GM18526 (cell line): ENCODE results near the gene REELD1.

Source experiments
- POLR2A ChIP-seq: IDR thresholded peaks from 3 replicates; pipeline ENCODE4 v1.6.1; 2011; ENCODE audit not compliant: insufficient read length; ENCODE audit errors: extremely low read depth

REELD1 gene

DNA sequence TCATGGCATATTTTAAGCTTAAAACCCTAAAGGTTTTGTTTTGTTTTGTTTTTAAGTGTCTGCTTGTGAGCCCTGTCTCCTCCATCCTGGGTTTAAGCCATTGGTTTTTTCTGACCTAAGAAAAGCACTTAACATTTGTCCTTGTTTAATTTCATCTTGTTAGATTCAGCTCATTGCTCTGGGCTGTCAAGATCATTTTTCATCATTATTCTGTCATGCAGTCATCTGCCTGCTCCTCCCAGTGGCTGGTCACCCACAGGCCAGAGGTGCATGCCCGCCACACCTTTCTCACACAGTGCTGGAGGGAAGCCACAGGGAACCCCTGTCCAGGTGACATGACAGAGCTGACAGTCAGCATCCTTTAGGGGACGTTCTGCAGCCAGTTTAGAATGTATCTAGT, 11.7 kb upstream of the REELD1 start:
- no peak for TF ChIP-seq POLR2A

DNA sequence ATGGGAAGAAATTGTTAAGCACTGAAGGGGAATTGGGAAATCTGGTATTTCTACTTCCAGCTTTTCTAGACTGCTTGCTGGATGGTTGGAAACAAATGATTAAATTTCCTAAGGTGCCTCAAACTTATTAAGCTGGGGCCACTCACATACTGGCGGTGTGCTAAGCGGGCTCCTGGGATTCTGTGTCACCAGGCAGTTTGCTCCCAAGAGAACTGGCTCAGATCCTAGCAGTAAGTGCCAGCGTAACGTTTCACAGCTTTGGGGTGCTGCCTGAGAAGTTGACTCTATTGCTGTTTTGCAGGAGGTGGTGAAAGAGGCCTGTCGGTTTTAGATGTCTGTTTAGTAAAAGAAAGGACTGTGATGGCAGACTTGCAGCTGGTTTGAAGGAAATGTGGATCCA, 6.9 kb upstream of the REELD1 start:
- TF ChIP-seq POLR2A: no peak

DNA sequence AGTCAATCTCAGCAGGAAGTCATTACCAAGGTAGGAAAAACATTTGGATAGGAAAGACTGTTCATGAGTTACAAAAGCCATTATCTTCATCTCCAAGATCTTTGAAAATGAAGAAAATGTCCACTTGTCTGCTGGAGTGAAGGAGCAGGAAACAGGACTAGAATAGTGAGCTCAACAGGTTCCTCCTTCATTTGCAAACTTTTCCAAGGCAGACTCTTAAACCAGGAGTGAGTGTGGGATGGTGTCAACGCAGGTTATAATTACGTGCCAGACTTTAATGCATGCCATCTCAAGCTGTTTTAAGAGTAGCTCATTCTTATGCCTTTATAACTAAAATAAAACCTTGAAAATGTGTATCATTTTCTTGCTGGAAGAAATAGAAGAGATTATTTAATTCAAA, 3.4 kb upstream of the REELD1 start:
- TF ChIP-seq POLR2A: no peak

DNA sequence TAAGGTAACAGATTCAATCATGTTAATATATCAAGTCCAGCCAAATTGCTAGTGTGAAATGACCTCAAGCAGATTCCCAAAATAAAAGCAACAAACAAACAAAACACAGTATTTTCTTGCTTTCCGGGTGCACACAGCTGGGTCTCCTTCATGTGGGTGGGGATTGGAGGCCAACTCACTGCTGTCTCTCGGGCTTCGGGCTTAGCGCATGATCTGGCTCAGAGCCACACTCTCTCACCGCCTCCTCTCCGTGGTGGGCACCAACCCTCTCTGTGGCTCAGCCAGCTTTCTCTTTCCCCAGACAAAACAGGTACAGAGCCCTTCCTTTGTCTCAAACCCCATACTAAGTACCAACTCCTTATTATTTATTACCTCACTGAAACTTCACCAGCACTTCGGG, 2.9 kb upstream of the REELD1 start:
- TF ChIP-seq POLR2A: no peak

DNA sequence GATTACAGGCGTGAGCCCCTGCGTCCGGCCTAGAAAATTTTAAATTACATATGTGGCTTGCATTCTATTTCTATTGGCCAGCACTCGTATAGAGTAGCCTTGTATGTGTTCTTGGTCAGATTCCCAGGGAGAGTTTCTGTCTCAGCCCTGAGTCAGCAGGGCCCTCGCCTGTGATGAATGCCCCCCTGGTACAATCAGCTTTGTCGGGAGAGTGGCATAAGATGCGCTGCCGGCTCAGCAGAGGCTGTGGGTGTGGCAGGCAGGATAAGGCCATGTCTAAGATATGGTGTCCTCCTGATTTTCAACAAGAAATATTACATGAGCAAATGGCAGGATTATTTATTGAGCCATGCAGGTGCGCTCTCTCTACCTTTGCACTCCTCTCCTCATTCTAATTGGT, 1.6 kb upstream of the REELD1 start:
- TF ChIP-seq POLR2A: no peak

DNA sequence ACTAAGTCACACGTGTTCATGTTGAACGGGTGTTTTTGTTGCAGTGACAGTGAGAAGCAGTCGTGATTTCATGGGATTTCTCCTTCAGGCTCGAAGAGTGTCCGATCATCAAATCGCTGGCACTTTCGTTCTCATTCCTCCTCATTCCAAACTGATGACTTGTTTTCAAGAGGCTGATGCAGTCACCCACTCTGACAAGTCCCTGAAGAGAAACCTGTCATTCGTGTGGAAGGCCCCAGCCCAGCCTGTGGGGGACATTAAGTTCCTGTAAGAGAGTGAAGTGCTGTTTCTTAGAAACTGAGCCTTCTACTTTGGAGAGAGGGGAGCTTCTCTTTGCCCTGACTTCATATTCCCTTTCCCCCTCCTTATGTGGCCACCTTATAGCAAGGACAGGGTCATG, 8.0 kb downstream of the REELD1 start:
- TF ChIP-seq POLR2A: no peak

- TF ChIP-seq POLR2A: no peak
These were observed 10.1 kb downstream of the REELD1 start for GRCh38 chr4:146224326-146224966.

DNA sequence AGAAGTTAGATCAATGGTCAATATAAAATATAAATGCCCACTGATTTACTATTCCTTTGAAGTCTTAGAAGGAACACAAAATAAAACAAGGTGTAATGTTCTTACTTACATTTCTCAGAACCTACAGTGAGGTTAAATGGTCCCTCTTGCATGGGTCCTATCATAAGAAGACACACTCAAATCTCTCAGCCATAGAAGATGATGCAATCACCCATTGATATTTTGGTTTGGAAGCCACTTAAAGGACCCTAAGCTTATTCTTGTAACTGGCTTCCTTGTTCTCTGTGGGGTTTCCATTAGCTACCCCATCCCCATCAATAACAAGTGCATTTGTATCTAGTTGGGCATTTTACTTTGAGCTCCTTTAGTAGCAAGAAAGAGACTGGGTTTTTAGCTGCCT, 15.1 kb downstream of the REELD1 start:
- no peak for TF ChIP-seq POLR2A

- no peak for TF ChIP-seq POLR2A
These were observed 17.9 kb downstream of the REELD1 start for GRCh38 chr4:146232131-146232722.

DNA sequence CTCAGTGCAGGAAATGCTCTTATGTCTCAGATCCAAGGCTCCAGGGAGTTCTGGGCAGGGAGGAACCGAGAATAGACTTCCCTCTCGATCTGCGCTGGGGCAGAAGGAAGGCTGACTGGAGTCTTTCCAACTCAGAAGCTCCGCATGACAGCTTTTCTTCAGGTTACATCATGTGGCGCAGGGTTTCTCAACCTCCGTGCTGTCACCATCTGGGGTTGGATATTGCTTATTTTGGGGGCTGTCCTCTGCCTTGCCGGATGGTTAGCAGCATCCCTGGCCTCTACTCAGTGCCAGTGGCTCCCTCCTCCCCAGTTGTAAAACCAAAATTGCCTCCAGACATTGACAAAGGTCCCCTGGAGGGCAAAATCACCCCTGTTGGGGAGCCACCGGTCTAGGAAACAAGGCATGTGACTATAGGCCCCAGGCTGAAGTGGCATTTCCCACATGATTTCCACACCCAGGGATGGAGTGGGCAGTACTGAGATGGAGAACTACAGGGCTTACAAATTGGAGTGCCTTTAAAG, 21.4 kb downstream of the REELD1 start:
- TF ChIP-seq POLR2A: no peak

DNA sequence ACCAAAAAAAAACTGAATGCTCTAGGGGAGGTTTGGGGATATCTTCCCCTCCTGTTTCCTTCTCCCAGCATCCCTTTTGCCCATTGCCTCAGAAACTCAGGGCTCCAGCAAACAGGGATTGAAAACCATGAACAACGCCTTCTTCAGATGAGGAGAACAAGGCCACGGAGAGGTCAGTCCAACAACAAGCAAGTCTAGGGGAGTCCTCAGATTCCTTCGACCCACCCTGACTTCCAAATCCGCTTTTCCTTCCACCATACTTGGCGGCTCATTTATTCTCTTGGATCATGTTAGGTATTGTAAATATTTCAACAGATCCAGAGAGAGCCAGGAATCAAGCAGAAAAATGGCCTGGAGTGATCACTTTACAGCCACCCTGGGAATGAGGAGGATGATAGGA, 21.9 kb downstream of the REELD1 start:
- TF ChIP-seq POLR2A: no peak

DNA sequence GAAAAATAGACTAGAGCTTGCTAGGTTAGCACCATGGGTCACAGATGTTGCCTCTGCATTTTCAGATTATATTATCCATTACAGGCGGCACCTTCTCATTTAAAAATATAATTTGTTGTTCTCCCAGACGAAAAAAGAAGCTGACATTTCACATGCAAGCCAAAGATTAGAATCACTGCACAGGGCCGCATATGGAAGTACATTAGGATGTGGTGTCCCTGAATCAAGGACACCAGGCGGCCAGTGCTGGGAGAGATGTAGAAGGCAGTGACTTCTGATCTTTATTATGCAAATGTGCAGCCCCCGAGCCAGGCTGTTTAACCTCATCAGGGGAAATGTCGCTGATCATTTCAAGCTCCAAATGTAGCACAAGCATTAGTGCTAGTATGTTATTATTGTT, 22.8 kb downstream of the REELD1 start:
- TF ChIP-seq POLR2A: no peak

DNA sequence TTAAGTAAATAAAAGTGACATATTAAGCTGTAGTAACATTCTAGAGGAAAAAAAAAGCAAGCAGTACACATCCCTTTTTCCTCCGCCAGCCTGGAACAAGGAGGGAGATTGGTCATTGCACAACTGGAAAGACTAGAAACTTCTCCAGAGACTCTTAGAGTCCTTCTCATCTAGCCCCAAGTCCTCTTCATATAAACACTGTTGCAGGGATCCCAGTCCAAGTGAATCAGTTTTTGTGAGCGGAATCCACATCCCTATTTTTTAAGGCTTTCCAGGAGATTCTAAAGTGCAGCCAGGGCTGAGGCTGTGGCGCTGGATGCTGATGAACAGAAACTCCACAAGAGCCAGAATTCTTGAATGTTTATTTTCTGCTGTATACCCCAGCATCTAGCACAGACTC, 23.8 kb downstream of the REELD1 start:
- TF ChIP-seq POLR2A: no peak

DNA sequence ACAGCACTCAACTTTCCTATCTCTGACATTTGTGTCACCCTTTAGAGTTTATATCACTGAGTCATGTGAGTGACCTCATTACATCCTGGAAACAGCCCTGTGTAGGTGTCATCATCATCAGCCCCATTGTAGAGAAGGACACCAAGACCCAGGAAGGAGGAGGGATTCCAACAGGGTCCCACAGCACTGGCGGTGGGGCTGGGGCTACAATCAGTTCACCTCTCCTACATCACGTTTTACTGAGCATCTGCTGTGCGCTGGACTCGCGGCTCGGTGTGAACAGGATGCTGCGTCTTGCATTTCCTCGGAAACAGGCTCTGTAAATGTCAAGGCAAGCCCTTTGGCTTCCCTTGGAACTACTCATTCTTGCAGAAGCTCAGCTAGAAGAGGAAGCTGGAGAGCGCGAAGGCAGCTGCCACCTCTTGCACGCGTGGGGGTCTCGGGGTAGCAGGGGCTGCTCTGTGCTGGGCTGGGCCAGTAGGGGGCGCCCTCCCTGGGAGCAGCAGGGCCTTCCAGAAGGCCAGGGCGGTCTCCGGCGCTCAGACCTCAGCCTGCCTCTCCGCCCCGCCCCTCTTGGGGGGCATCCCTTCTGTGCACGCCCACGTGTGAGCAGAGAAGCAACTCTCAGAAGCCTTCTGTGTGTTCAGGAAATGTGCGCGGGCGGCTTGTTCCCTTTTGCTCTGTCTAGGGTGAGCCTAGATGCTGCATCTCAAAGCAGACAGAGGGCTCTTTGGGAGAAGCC, 29.0 kb downstream of the REELD1 start:
- TF ChIP-seq POLR2A: peak; percentile 31

DNA sequence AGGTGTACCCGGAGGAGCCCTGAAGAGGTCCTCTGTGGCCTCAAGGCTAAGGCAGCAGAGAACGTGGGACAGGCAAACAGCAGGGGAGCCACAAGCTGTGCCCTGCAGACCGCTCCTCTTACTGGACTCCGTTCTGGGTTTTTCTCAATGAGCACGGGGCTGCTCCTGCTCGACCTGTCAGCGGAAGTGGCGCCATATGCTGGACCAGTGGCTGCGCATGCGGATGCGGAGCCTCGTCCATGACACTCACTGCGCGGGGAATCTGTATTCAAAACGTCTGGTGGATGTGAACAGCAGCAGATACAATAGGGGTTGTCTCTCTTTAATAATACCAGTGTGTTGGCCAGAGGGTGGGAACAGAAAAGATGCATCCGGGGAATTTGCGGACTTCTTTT, 29.5 kb downstream of the REELD1 start:
- peak; percentile 8 for TF ChIP-seq POLR2A

DNA sequence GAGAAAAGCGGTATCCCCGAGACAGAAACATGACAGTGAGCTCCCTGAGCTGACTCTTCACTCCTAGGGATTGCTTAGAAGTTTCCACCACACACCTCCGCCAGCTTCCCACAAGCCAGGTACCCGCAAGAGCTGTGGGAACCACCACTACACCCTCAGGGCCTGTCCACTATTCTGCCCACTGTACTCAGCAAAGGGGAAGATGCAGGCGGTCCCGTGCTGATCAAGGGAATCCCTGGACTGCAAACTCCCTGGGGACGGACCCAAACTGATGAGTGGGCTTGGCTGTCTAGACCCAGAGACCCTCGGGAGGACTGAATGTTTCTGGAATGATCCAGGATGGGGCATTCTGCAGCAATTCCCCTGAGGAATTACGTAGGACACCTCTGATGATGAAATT, 30.2 kb downstream of the REELD1 start:
- TF ChIP-seq POLR2A: no peak
